ENCODE measurements around the gene JMJD8.
"Not testable (repeated sequence)": the region's sequence is repeated elsewhere in the genome, so short reads cannot be mapped to it uniquely, and the experiment has no call there.

The JMJD8 gene

GRCh38 chr16:721765-722540, 37.8 kb upstream of the JMJD8 start:
- no peak for DNase-seq

DNA sequence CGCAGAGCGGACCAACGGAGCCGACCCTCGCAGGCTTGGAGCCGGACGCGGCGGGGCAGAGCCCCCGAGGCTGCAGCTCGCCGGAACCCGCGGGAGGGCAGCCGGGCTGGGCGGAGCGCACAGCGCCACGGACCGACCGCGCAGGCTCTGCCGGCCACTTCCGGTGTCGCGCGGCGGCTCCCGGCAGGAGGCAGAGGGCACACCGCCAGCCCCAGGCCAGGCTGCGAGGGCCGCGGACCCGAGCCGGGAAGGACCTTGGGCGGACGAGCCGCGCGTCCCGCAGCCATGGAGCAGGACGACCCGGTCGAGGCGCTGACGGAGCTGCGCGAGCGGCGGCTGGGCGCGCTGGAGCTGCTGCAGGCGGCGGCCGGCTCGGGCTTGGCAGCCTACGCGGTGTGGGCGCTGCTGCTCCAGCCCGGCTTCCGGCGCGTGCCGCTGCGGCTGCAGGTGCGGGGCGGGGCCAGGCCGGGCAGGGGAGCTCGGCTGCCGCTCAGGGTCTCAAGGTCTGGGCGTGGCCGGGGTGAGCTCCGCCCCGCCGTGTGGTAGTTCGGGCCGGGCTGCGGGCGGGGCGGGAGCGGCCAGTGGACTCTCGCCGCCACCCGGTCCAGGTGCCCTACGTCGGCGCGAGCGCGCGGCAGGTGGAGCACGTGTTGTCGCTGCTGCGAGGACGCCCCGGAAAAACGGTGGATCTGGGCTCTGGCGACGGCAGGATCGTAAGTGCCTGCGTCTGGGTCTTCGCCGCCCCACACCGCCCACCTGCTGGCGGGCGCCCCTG, 37.0 kb upstream of the JMJD8 start, which contains the start of gene ANTKMT:
Gene ANTKMT (plus strand): TSS at position 157 of the 775 bp plus-strand sequence. CDS start 129 bp downstream, at position 286.
- DNase-seq = peak; percentile 45

DNA sequence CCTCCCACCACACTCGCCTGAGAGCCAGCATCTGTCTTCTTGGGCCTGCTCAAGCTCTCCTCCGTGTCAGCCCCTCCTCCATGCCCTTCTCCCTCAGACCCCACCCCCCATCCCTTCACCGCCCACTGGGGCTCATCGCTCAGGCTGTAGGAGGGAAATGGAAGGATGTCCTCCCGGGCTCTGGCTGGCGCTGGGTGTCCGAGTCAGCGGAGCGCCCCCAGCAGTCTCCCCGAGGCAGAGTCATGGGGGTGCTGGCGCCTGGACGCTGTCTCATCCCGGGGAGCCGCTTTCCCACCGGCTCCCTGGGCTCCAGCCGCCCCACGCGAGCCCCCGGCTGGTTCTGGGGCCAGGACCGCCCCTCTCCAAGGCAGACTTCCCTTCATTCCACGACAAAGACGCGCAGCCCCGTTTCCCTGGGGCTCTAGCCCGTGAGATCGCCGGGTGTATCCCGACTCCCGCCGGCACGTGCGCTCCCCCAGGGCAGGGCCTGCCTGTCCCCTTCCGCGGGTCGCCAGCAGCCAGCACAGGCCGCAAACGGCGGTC, 36.4 kb upstream of the JMJD8 start:
- DNase-seq = no peak

DNA sequence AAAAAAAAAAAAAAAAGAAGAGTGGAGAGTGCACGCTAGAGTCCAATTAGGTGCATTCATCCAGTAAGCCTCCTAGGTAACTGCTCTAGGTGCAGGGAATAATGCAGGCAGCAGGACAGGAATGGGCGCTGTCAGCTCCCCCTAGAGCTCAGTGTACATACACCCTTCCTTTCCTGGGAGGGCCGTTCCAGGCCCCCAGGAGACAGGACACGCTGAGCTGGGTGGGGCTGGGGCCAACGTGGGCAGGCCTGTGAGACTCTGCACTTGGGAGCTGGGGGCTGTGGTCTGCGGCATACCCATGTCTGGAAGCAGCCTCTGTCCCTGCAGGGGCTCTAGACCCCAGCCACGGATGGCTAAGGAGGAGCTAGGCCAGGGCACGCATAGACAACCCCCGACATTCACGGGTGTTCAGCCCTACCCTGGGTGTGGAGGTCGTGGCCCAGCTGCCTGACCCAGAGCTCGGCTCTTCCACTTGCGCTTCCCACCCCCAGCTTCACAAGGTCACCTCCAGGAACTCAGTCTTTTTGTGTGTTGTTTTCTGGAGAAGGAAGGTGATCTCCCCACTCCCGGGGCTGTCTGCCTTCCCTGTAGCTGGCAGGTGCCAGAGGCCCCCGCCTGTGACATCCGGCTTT, 35.8 kb upstream of the JMJD8 start:
- no peak for DNase-seq

- no peak for DNase-seq
Observed at GRCh38 chr16:718922-719321, 34.8 kb upstream of the JMJD8 start.

GRCh38 chr16:718389-718788, 34.3 kb upstream of the JMJD8 start:
- DNase-seq = no peak

DNA sequence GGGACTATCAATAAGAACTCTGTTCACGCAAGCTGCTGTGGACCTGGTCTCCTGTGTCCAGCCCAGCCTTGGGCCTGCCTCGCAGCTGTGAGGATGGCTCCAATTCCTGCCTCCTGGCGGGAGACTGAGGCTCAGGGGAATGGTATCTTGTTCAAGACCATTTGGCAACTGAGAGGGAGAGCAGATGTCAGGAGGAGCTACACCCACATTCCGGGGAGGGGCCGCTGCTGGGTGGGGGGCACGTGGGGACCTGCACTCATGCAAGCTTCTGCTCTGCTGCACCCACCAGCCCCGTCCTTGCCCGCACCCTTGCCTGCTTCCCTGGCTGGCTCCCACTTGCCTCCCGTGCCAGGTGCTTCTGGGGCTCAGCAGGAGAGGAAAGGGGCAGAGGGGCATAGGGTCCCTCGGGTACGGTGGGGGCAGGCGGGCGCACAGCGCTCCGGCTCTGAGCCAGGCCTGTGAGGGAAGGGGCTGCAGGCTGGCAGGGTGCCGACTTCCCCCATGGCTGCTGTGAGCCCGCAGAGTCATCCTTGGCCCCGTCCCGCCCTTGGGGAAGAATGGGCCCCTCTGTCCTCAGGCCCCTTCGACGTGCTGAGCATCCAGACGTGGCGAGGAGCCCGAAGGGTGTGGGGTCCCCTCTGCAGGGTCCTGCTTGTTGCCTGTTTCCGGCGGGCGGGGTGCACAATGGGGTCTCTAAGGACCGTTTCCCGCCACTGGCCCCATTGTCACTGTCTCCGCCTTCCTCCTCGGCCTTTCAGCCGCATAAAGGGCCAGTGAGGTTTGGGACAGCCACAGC, 33.5 kb upstream of the JMJD8 start:
- DNase-seq = no peak

DNA sequence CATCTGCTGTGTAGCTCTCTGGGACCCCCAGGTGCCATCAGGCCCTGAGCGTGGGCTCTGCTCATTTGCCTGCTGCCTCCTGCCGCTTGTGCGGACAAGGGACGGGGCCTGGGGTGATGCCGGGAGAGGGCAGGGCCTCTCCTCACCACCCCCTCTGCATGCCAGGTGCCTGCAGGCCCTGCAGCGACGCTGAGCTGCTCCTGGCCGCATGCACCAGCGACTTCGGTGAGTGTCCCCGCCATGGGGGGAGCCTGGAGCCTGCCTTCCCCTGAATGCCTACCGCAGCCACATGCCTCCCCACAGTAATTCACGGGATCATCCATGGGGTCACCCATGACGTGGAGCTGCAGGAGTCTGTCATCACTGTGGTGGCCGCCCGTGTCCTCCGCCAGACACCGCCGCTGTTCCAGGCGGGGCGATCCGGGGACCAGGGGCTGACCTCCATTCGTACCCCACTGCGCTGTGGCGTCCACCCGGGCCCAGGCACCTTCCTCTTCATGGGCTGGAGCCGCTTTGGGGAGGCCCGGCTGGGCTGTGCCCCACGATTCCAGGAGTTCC, 32.7 kb upstream of the JMJD8 start:
- DNase-seq = no peak

GRCh38 chr16:716200-716568, 32.0 kb upstream of the JMJD8 start:
- no peak for DNase-seq

GRCh38 chr16:715477-716199, 31.5 kb upstream of the JMJD8 start:
- no peak for DNase-seq

DNA sequence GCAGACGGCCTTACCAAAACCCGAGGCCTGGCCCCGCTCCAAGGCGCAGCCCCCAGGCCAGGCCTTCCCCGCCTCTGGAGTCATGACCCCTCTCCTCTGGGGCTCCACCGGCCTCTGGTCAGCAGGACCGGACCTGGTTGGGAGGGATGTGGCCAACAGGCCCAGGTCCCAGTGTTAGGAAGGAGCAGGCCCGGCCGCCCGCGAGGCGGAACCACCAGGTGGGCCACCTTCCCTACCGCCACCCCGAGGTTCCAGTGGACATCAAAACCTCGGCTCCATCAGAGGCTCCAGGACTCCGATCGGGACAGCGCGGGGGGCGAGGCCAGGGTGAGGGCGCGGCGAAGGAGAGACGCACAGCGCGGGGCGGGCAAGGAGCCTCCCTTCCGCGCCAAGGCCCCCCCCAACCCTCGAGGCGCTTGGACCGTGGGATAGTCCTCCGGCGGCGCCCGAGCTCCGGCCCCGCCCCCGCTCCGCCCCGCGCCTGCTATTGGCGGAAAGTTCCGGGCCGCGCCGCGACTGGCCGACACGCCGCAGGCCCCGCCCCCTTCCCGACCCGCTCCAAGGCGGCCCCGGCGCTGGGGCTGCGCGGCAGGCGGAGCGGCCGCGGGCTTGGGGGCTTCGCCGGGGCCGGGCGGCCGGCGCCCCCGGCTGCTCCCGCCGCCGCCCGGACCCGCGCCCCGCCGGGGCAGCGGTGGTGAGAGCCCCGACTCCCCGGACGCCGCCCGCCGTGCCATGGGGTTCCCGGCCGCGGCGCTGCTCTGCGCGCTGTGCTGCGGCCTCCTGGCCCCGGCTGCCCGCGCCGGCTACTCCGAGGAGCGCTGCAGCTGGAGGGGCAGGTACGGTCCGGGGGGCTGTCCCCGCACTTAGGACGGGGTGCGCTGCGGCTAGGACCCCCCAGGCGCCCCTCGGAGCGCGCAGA, 30.7 kb upstream of the JMJD8 start, which contains the start of gene METRN:
Gene METRN (plus strand): TSS at position 561 of the 919 bp plus-strand sequence. CDS start 172 bp downstream, at position 733.
- peak; percentile 84 for DNase-seq

GRCh38 chr16:714079-714478, 29.9 kb upstream of the JMJD8 start:
- no peak for DNase-seq

DNA sequence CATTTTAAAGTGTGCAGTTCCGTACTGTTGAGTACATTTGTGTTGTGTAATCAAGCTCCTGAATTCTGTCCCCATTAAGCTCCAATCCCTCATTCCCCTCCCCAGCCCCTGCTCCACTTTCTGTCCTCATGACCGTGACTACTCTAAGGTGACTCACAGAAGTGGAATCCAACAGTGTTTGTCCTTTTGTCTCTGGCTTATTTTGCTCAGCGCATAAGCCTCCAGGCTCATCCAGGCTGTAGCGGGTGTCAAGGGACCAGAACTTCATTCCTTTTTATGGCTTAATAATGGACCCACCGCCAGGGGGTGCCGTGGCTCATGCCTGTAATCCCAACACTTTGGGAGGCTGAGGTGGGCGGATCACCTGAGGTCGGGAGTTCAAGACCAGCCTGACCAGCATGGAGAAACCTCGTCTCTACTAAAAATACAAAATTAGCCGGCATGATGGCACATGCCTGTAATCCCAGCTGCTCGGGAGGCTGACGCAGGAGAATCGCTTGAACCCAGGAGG, 28.7 kb upstream of the JMJD8 start:
- not testable (repeated sequence) for DNase-seq

GRCh38 chr16:711548-712320, 27.6 kb upstream of the JMJD8 start:
- peak; percentile 67 for DNase-seq

- DNase-seq = no peak
Observed at GRCh38 chr16:711084-711483, 26.9 kb upstream of the JMJD8 start.

- DNase-seq = no peak
Observed at GRCh38 chr16:710500-711075, 26.5 kb upstream of the JMJD8 start.

DNA sequence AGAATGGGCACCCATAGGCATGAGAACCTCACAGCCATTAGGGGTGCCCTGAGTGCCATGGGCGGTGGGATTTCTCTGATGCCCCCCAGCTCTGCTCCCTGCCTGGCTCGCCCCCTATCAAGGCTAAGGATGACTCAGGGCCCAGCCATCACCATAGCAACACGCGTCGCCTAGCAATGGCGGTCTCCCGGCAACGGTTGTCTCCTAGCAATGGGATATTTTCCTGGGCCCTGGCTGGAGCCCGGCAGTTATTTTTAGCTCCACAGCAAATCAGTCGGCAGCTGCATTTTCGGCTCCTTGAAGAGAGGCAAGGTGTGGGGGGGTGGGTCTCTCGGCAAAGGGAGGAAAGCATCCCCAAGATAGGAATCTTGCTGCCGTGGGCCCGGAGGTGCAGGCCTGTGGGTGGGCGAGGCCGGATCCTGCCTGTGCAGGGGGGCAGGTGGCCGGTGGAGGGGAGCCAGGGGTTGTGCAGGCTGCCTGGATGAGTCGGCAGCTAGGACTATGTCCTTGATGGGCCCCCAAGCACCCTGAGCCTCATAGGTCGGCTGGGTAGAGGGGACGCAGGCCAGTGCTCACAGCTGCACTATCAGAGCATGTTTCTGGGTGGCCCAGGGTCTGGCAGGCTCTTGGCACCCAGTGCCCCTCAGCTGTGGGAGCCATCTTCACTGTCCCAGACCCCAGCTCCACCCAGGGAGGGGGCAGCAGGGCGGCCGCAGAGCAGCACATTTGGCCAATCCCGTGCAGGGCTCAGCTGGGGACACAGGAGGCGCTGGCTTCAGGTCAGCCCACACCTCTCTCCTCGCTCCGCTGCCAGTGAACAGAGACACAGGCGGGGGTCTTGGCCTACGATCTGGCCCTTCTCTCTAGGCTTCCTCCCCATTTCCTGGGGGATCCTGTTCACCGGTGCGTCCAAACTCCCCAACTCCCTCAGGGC, 25.7 kb upstream of the JMJD8 start:
- DNase-seq = no peak

GRCh38 chr16:708959-709358, 24.8 kb upstream of the JMJD8 start:
- DNase-seq = no peak
